Pancreas (tissue), 10 donors: ENCODE data around the gene ANKRD13C. TPM values are rescaled to one million over a fixed set of nuclear protein-coding genes. Genes with fewer than 3 reads are reported as not detected.

Experiments
- ATAC-seq, 4 donors: fragments of 200-7000 bp; cut with Tn5 transposase; one replicate each; pipeline versions ENCODE4 v1.8.0 to v1.9.1; 2020; ENCODE audit warnings: mild to moderate bottlenecking in 4 of 4, moderate library complexity in 4 of 4
- DNase-seq, 6 donors: peaks; one replicate each; pipeline ENCODE4 v3.0.0-alpha.2; 2020
- FAIRE-seq: peaks from 2 replicates; lab custom pipeline; 2012; peaks lifted over from hg19 to GRCh38; lab: Jason Lieb, UNC
- H3K27ac ChIP-seq, 4 donors: fragments of 200-600 bp; sonication (generic); 1 replicate in 3 of 4; 2 replicates in 1 of 4; pipeline versions ENCODE4 v1.5.0 to v1.8.0; 2020
- H3K27me3 ChIP-seq, 4 donors: fragments of 200-600 bp; one replicate each; pipeline ENCODE4 v1.8.0; 2021
- H3K36me3 ChIP-seq, 3 donors: fragments of 200-600 bp; sonication (generic) in 1 of 3; one replicate each; pipeline versions ENCODE4 v1.5.0 to v1.8.0; 2020 to 2021
- H3K4me1 ChIP-seq, 3 donors: fragments of 200-600 bp; one replicate each; pipeline ENCODE4 v1.8.0; 2021
- H3K4me3 ChIP-seq, 4 donors: fragments of 200-600 bp; sonication (generic) in 2 of 4; one replicate each; pipeline versions ENCODE4 v1.5.0 to v1.8.0; 2020 to 2021
- H3K9me3 ChIP-seq, 4 donors: fragments of 200-600 bp; one replicate each; pipeline ENCODE4 v1.8.0; 2021
- WGBS, 2 donors: extraction: QIAGEN DNeasy Blood & Tissue Kit; methylation state at CpG; one replicate each; pipeline ENCODE4 v1.1.7; 2013; 5-methylcytosine and 5-hydroxymethylcytosine counted together
- intact Hi-C, 3 donors: fragments of 100-400 bp; cut with DNase I; formaldehyde crosslinking; loops; one replicate each; pipeline versions ENCODE4 v1.11.1 to v1.14.2; 2022
- polyA plus RNA-seq, 2 donors: library from polyadenylated mRNA; stranded (reverse); fragments of 200-250 nt; gene quantifications; one replicate each; pipeline ENCODE4 v1.2.3, GENCODE V29; 2013
- total RNA-seq, 6 donors: library from RNA; stranded (reverse); fragmentation: NEBNext Ultra II Directional in 4 of 6; extraction: Animal tissue kit (Norgen Biotek cat#: 25700) in 4 of 6; gene quantifications; one replicate each; pipeline versions ENCODE4 v1.2.1 to v1.2.4, GENCODE V29; 2021 to 2023
- TF ChIP-seq, protein P1 (sequence below), 4 donors: fragments of 200-600 bp; sonication (generic) in 3 of 4; IDR thresholded peaks; one replicate each; pipeline versions ENCODE4 v1.5.0 to v1.8.0; 2021; ENCODE audit warnings: antibody characterized with exemption in 4 of 4
- donor health status: healthy with polysubstance abuse.
- donor health status: DM: no; HTN: no; CAD: no; lungs with moderate emphysema.
- donor health status: DM: no; HTN: no; CAD: no.
- donor health status: control.
- donor health status: control.
- donor health status: Bipolar disorder and iron deficiency.
- donor health status: DM: yes; HTN: yes; CAD: no.
- donor health status: DM: no; HTN: no; CAD: no.
- donor health status: DM: no; HTN: no; CAD: no.
- donor health status: DM: yes; HTN: yes; CAD: no.

ANKRD13C gene
- total and polyA plus RNA-seq, 8 donors = 4.6 to 13.0 (median 8.1) TPM

DNA sequence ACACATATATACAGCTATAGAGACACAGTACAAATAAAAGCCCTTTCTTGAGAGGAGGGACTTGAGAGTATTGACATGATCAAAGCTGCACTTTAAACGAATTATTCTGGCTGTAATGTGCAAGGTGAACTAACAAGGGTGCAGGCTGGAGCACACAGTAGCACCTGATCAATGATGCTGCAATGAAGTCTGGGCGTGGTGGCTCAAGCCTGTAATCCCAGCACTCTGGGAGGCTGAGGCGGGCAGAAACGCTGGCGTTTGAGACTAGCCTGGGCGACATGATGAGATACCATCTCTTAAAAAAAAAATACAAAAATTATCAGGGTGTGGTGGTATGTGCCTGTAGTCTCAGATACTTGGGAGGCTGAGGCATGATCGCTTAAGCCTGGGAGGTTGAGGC lies 42.5 kb upstream of the ANKRD13C start:
- intact Hi-C loops = no loop called here
- DNase-seq (no peak), FAIRE-seq (no peak), ATAC-seq (no peak)
- H3K27ac ChIP-seq = no peak overlapping the region
- H3K36me3 ChIP-seq = no peaks in the 10 kb centered on the region
- H3K27me3 ChIP-seq = no peaks in the 10 kb centered on the region
- WGBS, 2 donors = 74 to 80% methylated on average over 7 of the region's 7 CpGs
- H3K4me1 ChIP-seq = no peaks in the 10 kb centered on the region
- H3K9me3 ChIP-seq = no peaks in the 10 kb centered on the region
- TF ChIP-seq, protein P1, sequence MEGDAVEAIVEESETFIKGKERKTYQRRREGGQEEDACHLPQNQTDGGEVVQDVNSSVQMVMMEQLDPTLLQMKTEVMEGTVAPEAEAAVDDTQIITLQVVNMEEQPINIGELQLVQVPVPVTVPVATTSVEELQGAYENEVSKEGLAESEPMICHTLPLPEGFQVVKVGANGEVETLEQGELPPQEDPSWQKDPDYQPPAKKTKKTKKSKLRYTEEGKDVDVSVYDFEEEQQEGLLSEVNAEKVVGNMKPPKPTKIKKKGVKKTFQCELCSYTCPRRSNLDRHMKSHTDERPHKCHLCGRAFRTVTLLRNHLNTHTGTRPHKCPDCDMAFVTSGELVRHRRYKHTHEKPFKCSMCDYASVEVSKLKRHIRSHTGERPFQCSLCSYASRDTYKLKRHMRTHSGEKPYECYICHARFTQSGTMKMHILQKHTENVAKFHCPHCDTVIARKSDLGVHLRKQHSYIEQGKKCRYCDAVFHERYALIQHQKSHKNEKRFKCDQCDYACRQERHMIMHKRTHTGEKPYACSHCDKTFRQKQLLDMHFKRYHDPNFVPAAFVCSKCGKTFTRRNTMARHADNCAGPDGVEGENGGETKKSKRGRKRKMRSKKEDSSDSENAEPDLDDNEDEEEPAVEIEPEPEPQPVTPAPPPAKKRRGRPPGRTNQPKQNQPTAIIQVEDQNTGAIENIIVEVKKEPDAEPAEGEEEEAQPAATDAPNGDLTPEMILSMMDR (IDR thresholded peaks at IDR 0.05) = no peak
- no peak overlapping the region for H3K4me3 ChIP-seq

DNA sequence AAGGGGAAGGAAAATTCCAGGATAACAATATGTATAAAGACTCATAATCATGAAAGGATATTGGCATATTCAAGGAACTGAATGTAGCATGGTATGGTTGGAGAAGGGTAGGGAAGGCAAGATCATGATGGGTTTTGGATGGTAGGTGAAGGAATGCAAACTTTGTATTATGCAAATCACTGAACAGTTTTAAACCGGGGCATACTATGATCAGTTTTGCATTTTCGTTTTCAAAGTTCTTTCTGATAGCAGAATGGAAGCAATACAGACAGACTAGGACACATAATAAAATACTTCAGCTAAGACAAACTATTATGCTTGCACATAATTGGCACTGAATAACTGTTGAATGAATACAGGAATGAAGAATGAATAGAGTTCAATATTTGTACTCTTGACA lies 42.1 kb upstream of the ANKRD13C start:
- ATAC-seq = no peak
- intact Hi-C loops = no loop called here
- H3K4me3 ChIP-seq = no peak overlapping the region
- no peak for DNase-seq
- FAIRE-seq = no peak
- no peaks in the 10 kb centered on the region for H3K4me1 ChIP-seq
- no peaks in the 10 kb centered on the region for H3K9me3 ChIP-seq
- WGBS, 2 donors = 56 to 64% methylated on average over 2 of the region's 2 CpGs
- H3K27me3 ChIP-seq = no peaks in the 10 kb centered on the region
- H3K27ac ChIP-seq = no peak overlapping the region
- TF ChIP-seq, protein P1 (IDR thresholded peaks at IDR 0.05) = no peak
- H3K36me3 ChIP-seq = no peaks in the 10 kb centered on the region

DNA sequence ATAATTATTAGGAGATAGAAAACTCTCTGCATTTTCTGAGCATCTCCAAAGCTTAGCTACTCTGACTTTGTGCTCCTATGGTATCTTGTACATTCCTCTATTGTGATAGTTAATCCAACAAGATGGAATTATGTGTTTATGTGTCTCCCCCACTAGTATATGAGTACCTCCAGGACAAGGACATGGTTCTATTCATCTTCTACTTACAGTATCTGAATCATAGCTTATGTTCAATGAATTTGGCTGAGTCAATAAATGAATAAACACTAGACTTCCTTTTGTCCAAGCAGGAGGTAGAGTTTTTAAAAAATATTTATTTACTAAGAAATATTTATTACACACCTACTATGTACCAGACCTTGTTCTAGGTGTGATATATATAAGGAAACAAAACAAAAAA lies 38.1 kb upstream of the ANKRD13C start:
- intact Hi-C loops = no loop called here
- Histone ChIP-seq H3K27me3 (no peaks in the 10 kb centered on the region), H3K36me3 (no peaks in the 10 kb centered on the region), H3K4me1 (no peaks in the 10 kb centered on the region), H3K27ac (no peak overlapping the region), H3K9me3 (no peaks in the 10 kb centered on the region), H3K4me3 (no peak overlapping the region)
- ATAC-seq = no peak
- TF ChIP-seq, protein P1 (IDR thresholded peaks at IDR 0.05) = no peak
- DNase-seq = no peak
- no peak for FAIRE-seq

DNA sequence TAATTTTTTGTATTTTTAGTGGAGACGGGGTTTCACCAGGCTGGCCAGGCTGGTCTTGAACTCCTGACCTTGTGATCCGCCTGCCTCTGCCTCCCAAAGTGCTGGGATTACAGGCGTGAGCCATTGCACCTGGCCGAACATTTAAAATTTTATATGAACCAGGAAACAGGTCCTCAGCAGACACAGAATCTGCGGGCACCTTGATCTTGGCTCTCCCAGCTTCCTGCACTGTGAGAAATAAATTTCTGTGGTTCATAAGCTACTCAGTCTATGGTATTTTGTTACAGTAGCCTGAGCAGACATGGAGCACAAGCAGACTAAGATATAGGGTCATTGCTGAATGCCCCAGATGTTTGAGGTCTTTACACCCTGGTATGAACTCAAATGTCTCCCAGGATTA lies 33.0 kb upstream of the ANKRD13C start:
- DNase-seq (no peak), FAIRE-seq (no peak), ATAC-seq (no peak)
- Histone ChIP-seq H3K27ac (no peak overlapping the region), H3K27me3 (no peaks in the 10 kb centered on the region), H3K36me3 (no peaks in the 10 kb centered on the region), H3K4me3 (no peak overlapping the region), H3K4me1 (no peaks in the 10 kb centered on the region), H3K9me3 (no peaks in the 10 kb centered on the region)
- TF ChIP-seq, protein P1 (IDR thresholded peaks at IDR 0.05) = no peak
- intact Hi-C loops = no loop called here
- WGBS, 2 donors = 80 to 86% methylated on average over 5 of the region's 5 CpGs

DNA sequence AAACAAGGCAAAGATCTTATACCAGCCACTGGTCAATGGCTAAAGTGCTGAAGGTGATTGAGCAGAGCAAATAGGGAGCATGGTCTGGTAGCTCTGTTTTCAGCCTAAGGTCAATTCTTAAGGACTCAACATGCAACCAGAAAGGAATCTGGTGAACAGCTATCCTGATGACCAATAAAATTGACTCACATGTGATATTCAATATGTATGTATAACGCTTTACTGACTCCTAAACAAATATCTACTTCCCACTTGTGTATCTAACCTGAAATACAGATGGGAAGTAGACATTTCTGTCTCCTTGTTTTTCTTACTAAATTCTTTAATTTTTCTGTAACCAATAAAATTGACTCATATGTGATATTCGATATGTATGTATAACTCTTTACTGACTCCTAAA lies 31.6 kb upstream of the ANKRD13C start:
- Histone ChIP-seq H3K4me3 (no peak overlapping the region), H3K27me3 (no peaks in the 10 kb centered on the region)
- 93 to 94% methylated on average over 2 of the region's 2 CpGs for WGBS, 2 donors

More for the DNA sequence above, 31.6 kb upstream of the ANKRD13C start:
- TF ChIP-seq, protein P1 (IDR thresholded peaks at IDR 0.05) = no peak
- DNase-seq = no peak
- no peaks in the 10 kb centered on the region for H3K4me1 ChIP-seq
- intact Hi-C loops = no loop called here
- no peaks in the 10 kb centered on the region for H3K9me3 ChIP-seq
- FAIRE-seq = no peak
- ATAC-seq = no peak
- no peak overlapping the region for H3K27ac ChIP-seq
- no peaks in the 10 kb centered on the region for H3K36me3 ChIP-seq
